Measurements from ENCODE around the gene COX19.
"Not testable (repeated sequence)": the region's sequence is repeated elsewhere in the genome, so short reads cannot be mapped to it uniquely, and the experiment has no call there.

The COX19 gene

GRCh38 chr7:1008733-1009363 lies 33.5 kb upstream of the COX19 start:
- H3K4me3 ChIP-seq (ENCODE audit: low read depth, low read length): no peak overlapping the region
- no peak overlapping the region for H3K9ac ChIP-seq (ENCODE audit: low read depth, low read length)
- H3K36me3 ChIP-seq (ENCODE audit: control insufficient read depth, insufficient read depth, low read length): peaks cover 27% of the 10 kb centered on the region
- H3K4me1 ChIP-seq (ENCODE audit: control insufficient read depth, insufficient read depth, low read length): no peaks in the 10 kb centered on the region
- H3K27me3 ChIP-seq (ENCODE audit: control insufficient read depth, insufficient read depth, low read length): no peaks in the 10 kb centered on the region
- no peaks in the 10 kb centered on the region for H3K9me3 ChIP-seq (ENCODE audit: control insufficient read depth, insufficient read depth, low read length)

GRCh38 chr7:1007901-1008300 lies 32.6 kb upstream of the COX19 start:
- peaks cover 27% of the 10 kb centered on the region for H3K36me3 ChIP-seq (ENCODE audit: control insufficient read depth, insufficient read depth, low read length)
- no peak overlapping the region for H3K9ac ChIP-seq (ENCODE audit: low read depth, low read length)
- H3K9me3 ChIP-seq (ENCODE audit: control insufficient read depth, insufficient read depth, low read length): no peaks in the 10 kb centered on the region
- H3K4me1 ChIP-seq (ENCODE audit: control insufficient read depth, insufficient read depth, low read length): no peaks in the 10 kb centered on the region
- H3K27me3 ChIP-seq (ENCODE audit: control insufficient read depth, insufficient read depth, low read length): no peaks in the 10 kb centered on the region
- H3K4me3 ChIP-seq (ENCODE audit: low read depth, low read length): no peak overlapping the region

GRCh38 chr7:1005303-1005702 lies 30.0 kb upstream of the COX19 start:
- no peaks in the 10 kb centered on the region for H3K9me3 ChIP-seq (ENCODE audit: control insufficient read depth, insufficient read depth, low read length)

GRCh38 chr7:1004018-1004852 lies 28.9 kb upstream of the COX19 start:
- Histone ChIP-seq H3K4me3 (ENCODE audit: low read depth, low read length) (no peak overlapping the region), H3K27me3 (ENCODE audit: control insufficient read depth, insufficient read depth, low read length) (no peaks in the 10 kb centered on the region), H3K36me3 (ENCODE audit: control insufficient read depth, insufficient read depth, low read length) (peaks cover 18% of the 10 kb centered on the region), H3K4me1 (ENCODE audit: control insufficient read depth, insufficient read depth, low read length) (no peaks in the 10 kb centered on the region), H3K9ac (ENCODE audit: low read depth, low read length) (no peak overlapping the region), H3K9me3 (ENCODE audit: control insufficient read depth, insufficient read depth, low read length) (no peaks in the 10 kb centered on the region)

More at GRCh38 chr7:1005303-1005702, 30.0 kb upstream of the COX19 start:
- Histone ChIP-seq H3K27me3 (ENCODE audit: control insufficient read depth, insufficient read depth, low read length) (no peaks in the 10 kb centered on the region), H3K9ac (ENCODE audit: low read depth, low read length) (no peak overlapping the region), H3K36me3 (ENCODE audit: control insufficient read depth, insufficient read depth, low read length) (peaks cover 25% of the 10 kb centered on the region), H3K4me3 (ENCODE audit: low read depth, low read length) (no peak overlapping the region), H3K4me1 (ENCODE audit: control insufficient read depth, insufficient read depth, low read length) (no peaks in the 10 kb centered on the region)

- not testable (repeated sequence) for H3K27me3 ChIP-seq (ENCODE audit: control insufficient read depth, insufficient read depth, low read length); H3K36me3 ChIP-seq (ENCODE audit: control insufficient read depth, insufficient read depth, low read length); H3K9me3 ChIP-seq (ENCODE audit: control insufficient read depth, insufficient read depth, low read length); H3K4me3 ChIP-seq (ENCODE audit: low read depth, low read length); H3K9ac ChIP-seq (ENCODE audit: low read depth, low read length); H3K4me1 ChIP-seq (ENCODE audit: control insufficient read depth, insufficient read depth, low read length)
Measured at GRCh38 chr7:1002445-1002844, 27.1 kb upstream of the COX19 start.

GRCh38 chr7:1002026-1002425 lies 26.7 kb upstream of the COX19 start:
- not testable (repeated sequence) for H3K4me3 ChIP-seq (ENCODE audit: low read depth, low read length)

GRCh38 chr7:1001069-1001770 lies 25.9 kb upstream of the COX19 start:
- not testable (repeated sequence) for H3K27me3 ChIP-seq (ENCODE audit: control insufficient read depth, insufficient read depth, low read length); H3K9ac ChIP-seq (ENCODE audit: low read depth, low read length); H3K9me3 ChIP-seq (ENCODE audit: control insufficient read depth, insufficient read depth, low read length); H3K4me1 ChIP-seq (ENCODE audit: control insufficient read depth, insufficient read depth, low read length); H3K4me3 ChIP-seq (ENCODE audit: low read depth, low read length)
- H3K36me3 ChIP-seq (ENCODE audit: control insufficient read depth, insufficient read depth, low read length): peaks cover 12% of the 10 kb centered on the region

More at GRCh38 chr7:1002026-1002425, 26.7 kb upstream of the COX19 start:
- not testable (repeated sequence) for H3K9me3 ChIP-seq (ENCODE audit: control insufficient read depth, insufficient read depth, low read length); H3K9ac ChIP-seq (ENCODE audit: low read depth, low read length); H3K4me1 ChIP-seq (ENCODE audit: control insufficient read depth, insufficient read depth, low read length); H3K27me3 ChIP-seq (ENCODE audit: control insufficient read depth, insufficient read depth, low read length); H3K36me3 ChIP-seq (ENCODE audit: control insufficient read depth, insufficient read depth, low read length)

GRCh38 chr7:999941-1000935 lies 24.9 kb upstream of the COX19 start:
- H3K9ac ChIP-seq (ENCODE audit: low read depth, low read length): no peak overlapping the region
- no peaks in the 10 kb centered on the region for H3K27me3 ChIP-seq (ENCODE audit: control insufficient read depth, insufficient read depth, low read length)

GRCh38 chr7:999149-999879 lies 24.0 kb upstream of the COX19 start:
- H3K36me3 ChIP-seq (ENCODE audit: control insufficient read depth, insufficient read depth, low read length): peaks cover 16% of the 10 kb centered on the region
- H3K27me3 ChIP-seq (ENCODE audit: control insufficient read depth, insufficient read depth, low read length): no peaks in the 10 kb centered on the region
- no peak overlapping the region for H3K4me3 ChIP-seq (ENCODE audit: low read depth, low read length)
- no peak overlapping the region for H3K9ac ChIP-seq (ENCODE audit: low read depth, low read length)
- no peaks in the 10 kb centered on the region for H3K4me1 ChIP-seq (ENCODE audit: control insufficient read depth, insufficient read depth, low read length)
- H3K9me3 ChIP-seq (ENCODE audit: control insufficient read depth, insufficient read depth, low read length): no peaks in the 10 kb centered on the region

More at GRCh38 chr7:999941-1000935, 24.9 kb upstream of the COX19 start:
- Histone ChIP-seq H3K4me3 (ENCODE audit: low read depth, low read length) (no peak overlapping the region), H3K4me1 (ENCODE audit: control insufficient read depth, insufficient read depth, low read length) (no peaks in the 10 kb centered on the region), H3K9me3 (ENCODE audit: control insufficient read depth, insufficient read depth, low read length) (no peaks in the 10 kb centered on the region), H3K36me3 (ENCODE audit: control insufficient read depth, insufficient read depth, low read length) (peaks cover 17% of the 10 kb centered on the region)

- H3K9me3 ChIP-seq (ENCODE audit: control insufficient read depth, insufficient read depth, low read length): no peaks in the 10 kb centered on the region
- no peak overlapping the region for H3K4me3 ChIP-seq (ENCODE audit: low read depth, low read length)
- no peak overlapping the region for H3K9ac ChIP-seq (ENCODE audit: low read depth, low read length)
- H3K36me3 ChIP-seq (ENCODE audit: control insufficient read depth, insufficient read depth, low read length): peaks cover 12% of the 10 kb centered on the region
- H3K27me3 ChIP-seq (ENCODE audit: control insufficient read depth, insufficient read depth, low read length): no peaks in the 10 kb centered on the region
- H3K4me1 ChIP-seq (ENCODE audit: control insufficient read depth, insufficient read depth, low read length): no peaks in the 10 kb centered on the region
Measured at GRCh38 chr7:997404-998395, 22.4 kb upstream of the COX19 start.
